K562 (cell line): Measurements from ENCODE around the gene FANCI. TPM values are rescaled to one million over a fixed set of nuclear protein-coding genes. Genes with fewer than 3 reads are reported as not detected.
"Not testable (repeated sequence)": the region's sequence is repeated elsewhere in the genome, so short reads cannot be mapped to it uniquely, and the experiment has no call there.

Source experiments
- ATAC-seq: fragments of 200-7000 bp; cut with Tn5 transposase; 3 replicates; pipeline ENCODE4 v1.9.1; 2020; ENCODE audit warnings: moderate library complexity
- BruUV-seq: library from RNA; stranded (reverse); fragments of 400-500 nt; replicated peaks from 2 replicates; lab custom pipeline; 2021; lab: Mats Ljungman, UMichigan
- CTCF ChIA-PET: fragments of 300-600 bp; formaldehyde crosslinking; extraction: SDS; loops from one replicate; lab custom pipeline; 2021; ENCODE audit warnings: low intra/inter-chr PET ratio; lab: Yijun Ruan, JAX
- POLR2A ChIA-PET: fragments of 300-600, 350-650 bp; sonication (Branson Sonifier 250); formaldehyde crosslinking; extraction: SDS; loops from one replicate; lab custom pipeline; 2021; ENCODE audit warnings: antibody characterized with exemption, inconsistent platforms; lab: Yijun Ruan, JAX
- DNase-seq, 4 experiments: peaks; one replicate each; pipeline versions ENCODE4 v3.0.0 to v3.0.0-alpha.2; 2011 to 2018; ENCODE audit warnings: low spot score in 3 of 4, mixed read lengths in 3 of 4; ENCODE audit errors: extremely low read depth in 1 of 4
- FAIRE-seq: peaks from 2 replicates; lab custom pipeline; 2011; peaks lifted over from hg19 to GRCh38; lab: Jason Lieb, UNC
- H2AFZ ChIP-seq: 2 replicates; pipeline ENCODE4 v1.6.0; 2011; ENCODE audit warnings: low read depth, low read length, control low read depth, inconsistent platforms
- H3K27ac ChIP-seq: fragments of 200-600 bp; 3 replicates; pipeline ENCODE4 v1.8.0; 2011; ENCODE audit warnings: low read depth, mild to moderate bottlenecking, control low read depth, inconsistent platforms, low read length, moderate library complexity, mixed read lengths; ENCODE audit errors: extremely low read depth
- H3K27me3 ChIP-seq, 2 experiments: fragments of 300-600 bp in 1 of 2; 2 replicates in 1 of 2; 3 replicates in 1 of 2; pipeline versions ENCODE4 v1.6.0 to v1.8.0; 2011; ENCODE audit warnings: inconsistent platforms in 2 of 2, low read length in 2 of 2, mild to moderate bottlenecking in 1 of 2, mixed read lengths in 1 of 2, moderate library complexity in 1 of 2; ENCODE audit not compliant: control insufficient read depth in 2 of 2, insufficient read depth in 2 of 2
- H3K36me3 ChIP-seq: fragments of 300-600 bp; 3 replicates; pipeline ENCODE4 v1.8.0; 2011; ENCODE audit warnings: mild to moderate bottlenecking, low read length, inconsistent platforms; ENCODE audit not compliant: control insufficient read depth, insufficient read depth
- H3K4me1 ChIP-seq, 2 experiments: fragments of 200-600 bp in 1 of 2; replicated peaks in 1 of 2; 2 replicates in 1 of 2; 3 replicates in 1 of 2; pipeline versions ENCODE4 v1.5.1 to v1.8.0; 2011; ENCODE audit warnings: inconsistent platforms in 2 of 2, low read length in 2 of 2, mild to moderate bottlenecking in 1 of 2, mixed read lengths in 1 of 2, moderate library complexity in 1 of 2; ENCODE audit not compliant: control insufficient read depth in 2 of 2, insufficient read depth in 2 of 2
- H3K4me2 ChIP-seq: 2 replicates; pipeline ENCODE4 v1.6.1; 2011; ENCODE audit warnings: low read length, control low read depth, inconsistent platforms, mixed read lengths; ENCODE audit not compliant: insufficient read depth
- H3K4me3 ChIP-seq: fragments of 200-600 bp; sonication (generic), shearing (Covaris generic); 2 replicates; pipeline ENCODE4 v1.5.1; 2016; ENCODE audit warnings: control low read depth, inconsistent platforms
- H3K79me2 ChIP-seq: fragments of 200-600 bp; 3 replicates; pipeline ENCODE4 v1.8.0; 2011; ENCODE audit warnings: low read length, inconsistent platforms; ENCODE audit not compliant: control insufficient read depth, insufficient read depth
- H3K9ac ChIP-seq, 2 experiments: 2 replicates each; pipeline versions ENCODE4 v1.6.0 to v1.6.1; 2011; ENCODE audit warnings: low read depth in 2 of 2, low read length in 2 of 2, control low read depth in 1 of 2, inconsistent platforms in 1 of 2, mild to moderate bottlenecking in 1 of 2, mixed read lengths in 1 of 2; ENCODE audit not compliant: insufficient read depth in 1 of 2
- H3K9me1 ChIP-seq: one replicate; pipeline ENCODE4 v1.6.0; 2011; ENCODE audit warnings: inconsistent platforms, mild to moderate bottlenecking, low read length, moderate library complexity; ENCODE audit not compliant: control insufficient read depth, insufficient read depth
- H3K9me3 ChIP-seq: replicated peaks from 2 replicates; pipeline ENCODE4 v1.5.1; 2011; ENCODE audit warnings: low read depth, low read length, inconsistent platforms; ENCODE audit not compliant: control insufficient read depth, insufficient read depth
- H4K20me1 ChIP-seq: replicated peaks from 2 replicates; pipeline ENCODE4 v1.6.1; 2011; ENCODE audit warnings: low read length, inconsistent platforms, mixed read lengths; ENCODE audit not compliant: control insufficient read depth, insufficient read depth
- C11orf30 ChIP-seq: fragments of 450-650 bp; IDR thresholded peaks from 2 replicates; pipeline ENCODE4 v1.6.1; 2016; ENCODE audit warnings: low read depth, mild to moderate bottlenecking
- ILF3 ChIP-seq: fragments of 450-650 bp; IDR thresholded peaks from 2 replicates; pipeline ENCODE4 v1.6.1; 2018; ENCODE audit warnings: antibody characterized with exemption, mild to moderate bottlenecking, moderate library complexity, borderline replicate concordance
- NFIC ChIP-seq: fragments of 450-650 bp; IDR thresholded peaks from 2 replicates; pipeline ENCODE4 v1.6.1; 2017; ENCODE audit warnings: mild to moderate bottlenecking, inconsistent platforms
- POLR2A ChIP-seq: fragments of 450-650 bp; conservative IDR thresholded peaks from 2 replicates; pipeline ENCODE4 v1.6.1; 2016
- ZNF146 ChIP-seq: IDR thresholded peaks from one replicate; pipeline ENCODE4 v1.6.1; 2018; ENCODE audit warnings: missing compliant biosample characterization; ENCODE audit not compliant: unreplicated experiment
- ZNF316 ChIP-seq: fragments of 450-650 bp; IDR thresholded peaks from 2 replicates; pipeline ENCODE4 v1.6.1; 2016
- WGBS: fragments of 100-300 bp; shearing (Covaris generic); methylation state at CpG from one replicate; pipeline ENCODE4 v1.1.6; 2016; ENCODE audit warnings: low coverage, mixed read lengths; ENCODE audit not compliant: insufficient coverage; ENCODE audit errors: missing lambda C conversion rate; 5-methylcytosine and 5-hydroxymethylcytosine counted together
- in situ Hi-C: fragments of 300-500 bp; cut with MboI; formaldehyde crosslinking; loops from 4 replicates; pipeline ENCODE4 v1.15.0; 2018; ENCODE audit warnings: inconsistent platforms, mixed read lengths
- intact Hi-C: fragments of 100-400 bp; cut with micrococcal nuclease; formaldehyde crosslinking; loops from 2 replicates; pipeline ENCODE4 v1.14.2; 2022
- polyA plus RNA-seq, 8 experiments: library from polyadenylated mRNA; depleted of rRNA in 4 of 8; stranded (reverse) in 5 of 8; unstranded in 3 of 8; fragments of >200 nt; fragmentation: Nextera tagmentation in 2 of 8; fragmentation: Illumina TruSeq in 1 of 8; extraction: Ambion mirVana in 2 of 8; extraction: Trizol in 1 of 8; gene quantifications; 2 replicates each; pipeline versions ENCODE4 v1.2.1 to v1.2.3, GENCODE V29; 2011 to 2014; ENCODE audit warnings: inconsistent platforms in 1 of 8, missing spikeins in 1 of 8
- total RNA-seq, 7 experiments: library from RNA; depleted of rRNA in 6 of 7; stranded (reverse); fragments of >200 nt in 6 of 7; fragmentation: Illumina TruSeq in 2 of 7; extraction: Trizol in 2 of 7; gene quantifications; 2 replicates each; pipeline versions ENCODE4 v1.2.1 to v1.2.3, GENCODE V29; 2011 to 2021; ENCODE audit warnings: low replicate concordance in 1 of 7

FANCI gene
- total and polyA plus RNA-seq, 9 of the 15 experiments (the other 6 are each of a cell fraction or from before 2014, with no cell fraction given), result 72.1 to 165 (median 131) TPM

- ChIA-PET CTCF (no interaction called here), POLR2A (interaction anchor here (0.7 kb wide), 1 partner anchor 8 kb away, joined by 4 read pairs; no protein-coding TSS in a partner anchor)
- BruUV-seq, result no TSS peak
- in situ Hi-C loops (no loop called here), intact Hi-C loops (no loop called here)
- 0 out of 2 replicates have a peak, but pooled peaks have one; percentile 10 for TF ChIP-seq C11orf30
- TF ChIP-seq ILF3, result no peak
- TF ChIP-seq ZNF316, result peak; percentile 55
- peaks cover 51% of the 10 kb centered on the region for H3K79me2 ChIP-seq
- no peak for ATAC-seq
- 0 out of 2 replicates have a peak, but pooled peaks cover 10% of the 10 kb centered on the region for H4K20me1 ChIP-seq
- H3K9ac ChIP-seq, result no peak overlapping the region
- WGBS, result 96% methylated on average over 2 of the region's 2 CpGs
- peaks cover 67% of the 10 kb centered on the region for H3K36me3 ChIP-seq
- no peak for FAIRE-seq
- H3K9me1 ChIP-seq, result peaks cover 4% of the 10 kb centered on the region
- H2AFZ ChIP-seq, result no peak overlapping the region
- no peaks in the 10 kb centered on the region for H3K9me3 ChIP-seq
- H3K4me3 ChIP-seq, result no peak overlapping the region
- no peaks in the 10 kb centered on the region for H3K27me3 ChIP-seq
- H3K27ac ChIP-seq, result no peak overlapping the region
- H3K4me1 ChIP-seq, result peaks cover 8 to 10% of the 10 kb centered on the region in 2 experiments; a peak in 4 of 5 replicates
- no peak overlapping the region for H3K4me2 ChIP-seq
- DNase-seq, result no peak
Measured at GRCh38 chr15:89248584-89248983, 4.8 kb downstream of the FANCI start.

GRCh38 chr15:89250142-89250541 is 6.4 kb downstream of the FANCI start:
- H3K4me2 ChIP-seq, H3K9me3 ChIP-seq, CTCF ChIA-PET, H3K9ac ChIP-seq, H3K27ac ChIP-seq, H3K9me1 ChIP-seq, ATAC-seq, in situ Hi-C loops, POLR2A ChIA-PET, BruUV-seq, intact Hi-C loops, FAIRE-seq, DNase-seq, H3K4me1 ChIP-seq, H3K27me3 ChIP-seq, H3K4me3 ChIP-seq, H2AFZ ChIP-seq: not testable (repeated sequence)
- TF ChIP-seq POLR2A, result 0 out of 2 replicates have a peak, but pooled peaks have one; percentile 17
- peak; percentile 41 for TF ChIP-seq ZNF146 (CRISPR knock-in tag)
- 0 out of 2 replicates have a peak, but pooled peaks have one; percentile 6 for TF ChIP-seq NFIC
- Histone ChIP-seq H3K79me2 (peaks cover 38% of the 10 kb centered on the region), H3K36me3 (peaks cover 76% of the 10 kb centered on the region), H4K20me1 (0 out of 2 replicates have a peak, but pooled peaks cover 10% of the 10 kb centered on the region)
- 90% methylated on average over 3 of the region's 5 CpGs for WGBS

GRCh38 chr15:89277281-89277680 is 33.5 kb downstream of the FANCI start:
- H3K36me3 ChIP-seq, result peaks cover 82% of the 10 kb centered on the region
- DNase-seq, H3K9me1 ChIP-seq, H4K20me1 ChIP-seq, H3K9me3 ChIP-seq, H2AFZ ChIP-seq, BruUV-seq, H3K27ac ChIP-seq, intact Hi-C loops, CTCF ChIA-PET, in situ Hi-C loops, H3K79me2 ChIP-seq, H3K4me2 ChIP-seq, FAIRE-seq, H3K27me3 ChIP-seq, H3K4me3 ChIP-seq, H3K9ac ChIP-seq, ATAC-seq, H3K4me1 ChIP-seq: not testable (repeated sequence)
- POLR2A ChIA-PET, result interaction anchor here (0.7 to 1.9 kb wide), 4 partner anchors 8 to 42 kb away, joined by 3 to 7 read pairs (median 5); partner anchors contain the start of gene FANCI
- 91% methylated on average over 4 of the region's 4 CpGs for WGBS
